ENCODE measurements around the gene P2RY6.

Gene P2RY6

GRCh38 chr11:73316422-73316821 is 44.3 kb downstream of the P2RY6 start:
- no peaks in the 10 kb centered on the region for H3K79me2 ChIP-seq (ENCODE audit: insufficient read depth, low read depth)
- no peak overlapping the region for H3K9ac ChIP-seq
- no peaks in the 10 kb centered on the region for H3K4me1 ChIP-seq (ENCODE audit: low read depth, poor library complexity, severe bottlenecking)
- H3K27ac ChIP-seq = no peak overlapping the region
- H4K20me1 ChIP-seq (ENCODE audit: insufficient read depth) = no peaks in the 10 kb centered on the region
- no peak overlapping the region for H3K4me3 ChIP-seq (IDR thresholded peaks at IDR 0.05; ENCODE audit: insufficient read depth, low read depth, low read length)
- H3K27me3 ChIP-seq (ENCODE audit: insufficient read depth, low read depth) = no peaks in the 10 kb centered on the region
- H3K4me2 ChIP-seq = no peak overlapping the region
- no peak overlapping the region for H2AFZ ChIP-seq (ENCODE audit: low read depth)
- no peaks in the 10 kb centered on the region for H3K36me3 ChIP-seq (ENCODE audit: insufficient read depth)
- no peak for TF ChIP-seq CTCF (conservative IDR thresholded peaks at IDR 0.05; ENCODE audit: low read depth, low read length)

GRCh38 chr11:73317373-73317772 is 45.2 kb downstream of the P2RY6 start:
- no peaks in the 10 kb centered on the region for H3K4me1 ChIP-seq (ENCODE audit: low read depth, poor library complexity, severe bottlenecking)

GRCh38 chr11:73317803-73318202 is 45.7 kb downstream of the P2RY6 start:
- TF ChIP-seq CTCF (conservative IDR thresholded peaks at IDR 0.05; ENCODE audit: low read depth, low read length) = no peak
- H2AFZ ChIP-seq (ENCODE audit: low read depth) = no peak overlapping the region
- H4K20me1 ChIP-seq (ENCODE audit: insufficient read depth) = no peaks in the 10 kb centered on the region
- no peaks in the 10 kb centered on the region for H3K27me3 ChIP-seq (ENCODE audit: insufficient read depth, low read depth)
- H3K79me2 ChIP-seq (ENCODE audit: insufficient read depth, low read depth) = no peaks in the 10 kb centered on the region
- no peak overlapping the region for H3K27ac ChIP-seq
- H3K36me3 ChIP-seq (ENCODE audit: insufficient read depth) = no peaks in the 10 kb centered on the region
- H3K4me2 ChIP-seq = no peak overlapping the region
- H3K4me1 ChIP-seq (ENCODE audit: low read depth, poor library complexity, severe bottlenecking) = no peaks in the 10 kb centered on the region
- no peak overlapping the region for H3K4me3 ChIP-seq (IDR thresholded peaks at IDR 0.05; ENCODE audit: insufficient read depth, low read depth, low read length)
- H3K9ac ChIP-seq = no peak overlapping the region

More at GRCh38 chr11:73317373-73317772, 45.2 kb downstream of the P2RY6 start:
- Histone ChIP-seq H3K9ac (no peak overlapping the region), H4K20me1 (ENCODE audit: insufficient read depth) (no peaks in the 10 kb centered on the region), H3K4me3 (IDR thresholded peaks at IDR 0.05; ENCODE audit: insufficient read depth, low read depth, low read length) (no peak overlapping the region), H2AFZ (ENCODE audit: low read depth) (no peak overlapping the region), H3K36me3 (ENCODE audit: insufficient read depth) (no peaks in the 10 kb centered on the region), H3K79me2 (ENCODE audit: insufficient read depth, low read depth) (no peaks in the 10 kb centered on the region), H3K4me2 (no peak overlapping the region), H3K27me3 (ENCODE audit: insufficient read depth, low read depth) (no peaks in the 10 kb centered on the region), H3K27ac (no peak overlapping the region)
- no peak for TF ChIP-seq CTCF (conservative IDR thresholded peaks at IDR 0.05; ENCODE audit: low read depth, low read length)

GRCh38 chr11:73318501-73319011 is 46.4 kb downstream of the P2RY6 start:
- no peak for TF ChIP-seq CTCF (conservative IDR thresholded peaks at IDR 0.05; ENCODE audit: low read depth, low read length)
- H2AFZ ChIP-seq (ENCODE audit: low read depth) = no peak overlapping the region
- H3K27ac ChIP-seq = no peak overlapping the region
- no peak overlapping the region for H3K4me2 ChIP-seq
- H3K4me1 ChIP-seq (ENCODE audit: low read depth, poor library complexity, severe bottlenecking) = no peaks in the 10 kb centered on the region
- no peaks in the 10 kb centered on the region for H3K36me3 ChIP-seq (ENCODE audit: insufficient read depth)
- no peaks in the 10 kb centered on the region for H3K27me3 ChIP-seq (ENCODE audit: insufficient read depth, low read depth)
- no peaks in the 10 kb centered on the region for H4K20me1 ChIP-seq (ENCODE audit: insufficient read depth)
- no peak overlapping the region for H3K9ac ChIP-seq
- H3K4me3 ChIP-seq (IDR thresholded peaks at IDR 0.05; ENCODE audit: insufficient read depth, low read depth, low read length) = no peak overlapping the region
- no peaks in the 10 kb centered on the region for H3K79me2 ChIP-seq (ENCODE audit: insufficient read depth, low read depth)
